Measurements from ENCODE around the gene PET117.
"Not testable (repeated sequence)": the region's sequence is repeated elsewhere in the genome, so short reads cannot be mapped to it uniquely, and the experiment has no call there.

Gene PET117

GRCh38 chr20:18154342-18154741 lies 16.7 kb downstream of the PET117 start:
- Histone ChIP-seq H3K4me1 (ENCODE audit: control insufficient read depth in 1 of 2, insufficient read depth in 2 of 2, low read length in 2 of 2) (no peaks in the 10 kb centered on the region), H3K27ac (ENCODE audit: low read depth, low read length) (no peak overlapping the region), H3K9me3 (ENCODE audit: control insufficient read depth in 1 of 2, low read length in 2 of 2) (no peaks in the 10 kb centered on the region), H3K9ac (ENCODE audit: low read depth in 1 of 2, low read length in 2 of 2) (no peak overlapping the region), H3K36me3 (ENCODE audit: control insufficient read depth in 1 of 2, insufficient read depth in 2 of 2, low read length in 2 of 2) (peaks cover 3 to 63% of the 10 kb centered on the region in 2 donors), H3K4me3 (ENCODE audit: low read depth in 1 of 2, low read length in 2 of 2) (no peak overlapping the region), H3K27me3 (ENCODE audit: control insufficient read depth in 1 of 2, insufficient read depth in 2 of 2, low read length in 2 of 2) (no peaks in the 10 kb centered on the region)

- Histone ChIP-seq H3K36me3 (ENCODE audit: control insufficient read depth in 1 of 2, insufficient read depth in 2 of 2, low read length in 2 of 2) (peaks cover 0 to 70% of the 10 kb centered on the region in 2 donors), H3K27me3 (ENCODE audit: control insufficient read depth in 1 of 2, insufficient read depth in 2 of 2, low read length in 2 of 2) (no peaks in the 10 kb centered on the region), H3K27ac (ENCODE audit: low read depth, low read length) (no peak overlapping the region), H3K9ac (ENCODE audit: low read depth in 1 of 2, low read length in 2 of 2) (no peak overlapping the region), H3K9me3 (ENCODE audit: control insufficient read depth in 1 of 2, low read length in 2 of 2) (no peaks in the 10 kb centered on the region), H3K4me1 (ENCODE audit: control insufficient read depth in 1 of 2, insufficient read depth in 2 of 2, low read length in 2 of 2) (no peaks in the 10 kb centered on the region), H3K4me3 (ENCODE audit: low read depth in 1 of 2, low read length in 2 of 2) (no peak overlapping the region)
Observed at GRCh38 chr20:18156045-18156444, 18.4 kb downstream of the PET117 start.

GRCh38 chr20:18164356-18164755 lies 26.7 kb downstream of the PET117 start:
- peaks cover 0 to 9% of the 10 kb centered on the region in 2 donors for H3K4me1 ChIP-seq (ENCODE audit: control insufficient read depth in 1 of 2, insufficient read depth in 2 of 2, low read length in 2 of 2)
- H3K27me3 ChIP-seq (ENCODE audit: control insufficient read depth in 1 of 2, insufficient read depth in 2 of 2, low read length in 2 of 2) = no peaks in the 10 kb centered on the region
- no peak overlapping the region for H3K4me3 ChIP-seq (ENCODE audit: low read depth in 1 of 2, low read length in 2 of 2)
- no peaks in the 10 kb centered on the region for H3K9me3 ChIP-seq (ENCODE audit: control insufficient read depth in 1 of 2, low read length in 2 of 2)
- H3K36me3 ChIP-seq (ENCODE audit: control insufficient read depth in 1 of 2, insufficient read depth in 2 of 2, low read length in 2 of 2) = peaks cover 18 to 67% of the 10 kb centered on the region in 2 donors
- H3K27ac ChIP-seq (ENCODE audit: low read depth, low read length) = no peak overlapping the region
- no peak overlapping the region for H3K9ac ChIP-seq (ENCODE audit: low read depth in 1 of 2, low read length in 2 of 2)

GRCh38 chr20:18165553-18165952 lies 27.9 kb downstream of the PET117 start:
- no peak overlapping the region for H3K4me3 ChIP-seq (ENCODE audit: low read depth in 1 of 2, low read length in 2 of 2)
- H3K36me3 ChIP-seq (ENCODE audit: control insufficient read depth in 1 of 2, insufficient read depth in 2 of 2, low read length in 2 of 2) = peaks cover 18 to 55% of the 10 kb centered on the region in 2 donors
- no peaks in the 10 kb centered on the region for H3K9me3 ChIP-seq (ENCODE audit: control insufficient read depth in 1 of 2, low read length in 2 of 2)
- no peak overlapping the region for H3K27ac ChIP-seq (ENCODE audit: low read depth, low read length)
- H3K27me3 ChIP-seq (ENCODE audit: control insufficient read depth in 1 of 2, insufficient read depth in 2 of 2, low read length in 2 of 2) = no peaks in the 10 kb centered on the region
- no peak overlapping the region for H3K9ac ChIP-seq (ENCODE audit: low read depth in 1 of 2, low read length in 2 of 2)
- peaks cover 0 to 9% of the 10 kb centered on the region in 2 donors for H3K4me1 ChIP-seq (ENCODE audit: control insufficient read depth in 1 of 2, insufficient read depth in 2 of 2, low read length in 2 of 2)

GRCh38 chr20:18166241-18166881 lies 28.7 kb downstream of the PET117 start:
- Histone ChIP-seq H3K9ac (ENCODE audit: low read depth in 1 of 2, low read length in 2 of 2) (no peak overlapping the region), H3K4me3 (ENCODE audit: low read depth in 1 of 2, low read length in 2 of 2) (no peak overlapping the region), H3K36me3 (ENCODE audit: control insufficient read depth in 1 of 2, insufficient read depth in 2 of 2, low read length in 2 of 2) (peaks cover 23 to 54% of the 10 kb centered on the region in 2 donors), H3K27ac (ENCODE audit: low read depth, low read length) (no peak overlapping the region), H3K27me3 (ENCODE audit: control insufficient read depth in 1 of 2, insufficient read depth in 2 of 2, low read length in 2 of 2) (no peaks in the 10 kb centered on the region), H3K4me1 (ENCODE audit: control insufficient read depth in 1 of 2, insufficient read depth in 2 of 2, low read length in 2 of 2) (peaks cover 0 to 9% of the 10 kb centered on the region in 2 donors), H3K9me3 (ENCODE audit: control insufficient read depth in 1 of 2, low read length in 2 of 2) (no peaks in the 10 kb centered on the region)

- Histone ChIP-seq H3K4me1 (ENCODE audit: control insufficient read depth in 1 of 2, insufficient read depth in 2 of 2, low read length in 2 of 2) (peaks cover 0 to 9% of the 10 kb centered on the region in 2 donors), H3K9ac (ENCODE audit: low read depth in 1 of 2, low read length in 2 of 2) (no peak overlapping the region), H3K36me3 (ENCODE audit: control insufficient read depth in 1 of 2, insufficient read depth in 2 of 2, low read length in 2 of 2) (peaks cover 19 to 48% of the 10 kb centered on the region in 2 donors), H3K27me3 (ENCODE audit: control insufficient read depth in 1 of 2, insufficient read depth in 2 of 2, low read length in 2 of 2) (no peaks in the 10 kb centered on the region), H3K4me3 (ENCODE audit: low read depth in 1 of 2, low read length in 2 of 2) (no peak overlapping the region), H3K27ac (ENCODE audit: low read depth, low read length) (no peak overlapping the region), H3K9me3 (ENCODE audit: control insufficient read depth in 1 of 2, low read length in 2 of 2) (no peaks in the 10 kb centered on the region)
Observed at GRCh38 chr20:18166950-18167349, 29.3 kb downstream of the PET117 start.

GRCh38 chr20:18172379-18172778 lies 34.7 kb downstream of the PET117 start:
- no peaks in the 10 kb centered on the region for H3K4me1 ChIP-seq (ENCODE audit: control insufficient read depth in 1 of 2, insufficient read depth in 2 of 2, low read length in 2 of 2)
- no peak overlapping the region for H3K27ac ChIP-seq (ENCODE audit: low read depth, low read length)
- H3K9ac ChIP-seq (ENCODE audit: low read depth in 1 of 2, low read length in 2 of 2) = no peak overlapping the region
- H3K9me3 ChIP-seq (ENCODE audit: control insufficient read depth in 1 of 2, low read length in 2 of 2) = no peaks in the 10 kb centered on the region
- no peak overlapping the region for H3K4me3 ChIP-seq (ENCODE audit: low read depth in 1 of 2, low read length in 2 of 2)
- H3K36me3 ChIP-seq (ENCODE audit: control insufficient read depth in 1 of 2, insufficient read depth in 2 of 2, low read length in 2 of 2) = peaks cover 5 to 23% of the 10 kb centered on the region in 2 donors
- no peaks in the 10 kb centered on the region for H3K27me3 ChIP-seq (ENCODE audit: control insufficient read depth in 1 of 2, insufficient read depth in 2 of 2, low read length in 2 of 2)

- Histone ChIP-seq H3K27me3 (ENCODE audit: control insufficient read depth in 1 of 2, insufficient read depth in 2 of 2, low read length in 2 of 2) (no peaks in the 10 kb centered on the region), H3K4me3 (ENCODE audit: low read depth in 1 of 2, low read length in 2 of 2) (no peak overlapping the region), H3K4me1 (ENCODE audit: control insufficient read depth in 1 of 2, insufficient read depth in 2 of 2, low read length in 2 of 2) (no peaks in the 10 kb centered on the region), H3K9me3 (ENCODE audit: control insufficient read depth in 1 of 2, low read length in 2 of 2) (no peaks in the 10 kb centered on the region), H3K27ac (ENCODE audit: low read depth, low read length) (no peak overlapping the region), H3K36me3 (ENCODE audit: control insufficient read depth in 1 of 2, insufficient read depth in 2 of 2, low read length in 2 of 2) (peaks cover 5 to 33% of the 10 kb centered on the region in 2 donors), H3K9ac (ENCODE audit: low read depth in 1 of 2, low read length in 2 of 2) (no peak overlapping the region)
Observed at GRCh38 chr20:18174906-18175683, 37.4 kb downstream of the PET117 start.

- Histone ChIP-seq H3K27ac (ENCODE audit: low read depth, low read length) (no peak overlapping the region), H3K27me3 (ENCODE audit: control insufficient read depth in 1 of 2, insufficient read depth in 2 of 2, low read length in 2 of 2) (no peaks in the 10 kb centered on the region), H3K36me3 (ENCODE audit: control insufficient read depth in 1 of 2, insufficient read depth in 2 of 2, low read length in 2 of 2) (peaks cover 0 to 32% of the 10 kb centered on the region in 2 donors), H3K9me3 (ENCODE audit: control insufficient read depth in 1 of 2, low read length in 2 of 2) (peaks cover 0 to 3% of the 10 kb centered on the region in 2 donors), H3K4me1 (ENCODE audit: control insufficient read depth in 1 of 2, insufficient read depth in 2 of 2, low read length in 2 of 2) (no peaks in the 10 kb centered on the region), H3K9ac (ENCODE audit: low read depth in 1 of 2, low read length in 2 of 2) (no peak overlapping the region), H3K4me3 (ENCODE audit: low read depth in 1 of 2, low read length in 2 of 2) (no peak overlapping the region)
Observed at GRCh38 chr20:18176318-18176785, 38.7 kb downstream of the PET117 start.

- peaks cover 19 to 56% of the 10 kb centered on the region in 2 donors for H3K36me3 ChIP-seq (ENCODE audit: control insufficient read depth in 1 of 2, insufficient read depth in 2 of 2, low read length in 2 of 2)
- not testable (repeated sequence) for H3K27me3 ChIP-seq (ENCODE audit: control insufficient read depth in 1 of 2, insufficient read depth in 2 of 2, low read length in 2 of 2); H3K27ac ChIP-seq (ENCODE audit: low read depth, low read length); H3K9ac ChIP-seq (ENCODE audit: low read depth in 1 of 2, low read length in 2 of 2); H3K9me3 ChIP-seq (ENCODE audit: control insufficient read depth in 1 of 2, low read length in 2 of 2); H3K4me1 ChIP-seq (ENCODE audit: control insufficient read depth in 1 of 2, insufficient read depth in 2 of 2, low read length in 2 of 2); H3K4me3 ChIP-seq (ENCODE audit: low read depth in 1 of 2, low read length in 2 of 2)
Observed at GRCh38 chr20:18180366-18180765, 42.7 kb downstream of the PET117 start.

Measured in duodenal mucosa (tissue), 2 donors.